Cardiac septum (tissue), 1 donor: ENCODE results near the gene NAGLU. TPM values are rescaled to one million over a fixed set of nuclear protein-coding genes. Genes with fewer than 3 reads are reported as not detected.

Experiments used
- DNase-seq: peaks from one replicate; pipeline ENCODE4 v3.0.0-alpha.2; 2020; ENCODE audit warnings: low spot score
- intact Hi-C: fragments of 100-400 bp; cut with DNase I; formaldehyde crosslinking; loops from one replicate; pipeline ENCODE4 v1.14.0; 2022
- microRNA-seq: library from miRNA; unstranded; fragments of <30 nt; microRNA quantifications from one replicate; pipeline ENCODE4 v1.2.0, GENCODE V29; 2020
- total RNA-seq: library from RNA; stranded (reverse); fragmentation: NEBNext Ultra II Directional; extraction: Animal tissue kit (Norgen Biotek cat#: 25700); gene quantifications from one replicate; pipeline ENCODE4 v1.2.1, GENCODE V29; 2021
- donor health status: DM: no; HTN: no; CAD: no.

The NAGLU gene
- total RNA-seq, 1 donor from 2014 or later, result 12.1 TPM

DNA sequence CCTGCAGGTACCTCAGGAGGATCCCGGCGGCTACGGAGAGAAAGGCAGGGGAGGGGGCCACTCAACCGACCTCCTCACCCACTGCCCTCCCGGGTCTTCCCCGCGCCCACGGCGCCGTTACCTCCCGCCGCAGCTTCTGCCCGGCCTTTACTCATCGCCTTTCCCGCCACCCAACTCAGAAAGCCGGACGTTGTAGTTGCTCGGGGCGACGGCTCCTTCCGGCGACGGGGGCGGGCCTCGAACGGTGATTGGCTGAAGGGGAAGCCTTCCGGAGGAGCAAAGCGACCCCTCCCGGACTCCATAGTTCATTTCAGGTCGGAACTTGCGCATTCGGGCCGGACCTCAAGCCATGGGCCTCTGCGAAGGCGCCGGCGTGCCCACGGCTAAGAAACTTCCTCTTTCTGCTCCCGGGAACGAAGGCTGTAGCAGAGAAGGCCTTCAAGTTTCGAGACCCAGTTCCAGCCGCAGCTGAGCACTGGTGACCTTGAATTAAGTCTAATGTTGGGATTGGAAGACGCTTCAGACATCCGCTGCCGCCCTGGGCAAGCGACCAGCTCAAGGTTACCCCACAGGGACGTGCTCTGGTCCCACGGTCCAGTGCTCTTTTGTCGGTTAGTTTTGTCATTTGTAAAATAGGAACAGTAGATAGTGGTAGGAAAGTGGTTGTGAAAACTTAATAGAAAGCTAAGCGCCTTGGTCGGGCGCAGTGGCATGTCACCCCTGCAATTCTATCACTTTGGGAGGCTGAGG is 41.7 kb downstream of the NAGLU start, which contains the start of gene PSMC3IP:
TSS of gene PSMC3IP (minus strand) at position 198 of the 750 bp plus-strand sequence. CDS start at position 155, 43 bp downstream.
- DNase-seq, result peak; percentile 97
- intact Hi-C loops, result loop anchor here (1.0 to 5.0 kb wide), 3 partner anchors 31 to 185 kb away; partner anchors contain the start of genes RAMP2, RETREG3 and TUBG1

GRCh38 chr17:42578282-42578869 is 42.3 kb downstream of the NAGLU start:
- intact Hi-C loops, result loop anchor here (1.0 to 5.0 kb wide), 2 partner anchors 101 to 184 kb away; partner anchors contain the start of gene RAMP2
- peak; percentile 83 for DNase-seq

DNA sequence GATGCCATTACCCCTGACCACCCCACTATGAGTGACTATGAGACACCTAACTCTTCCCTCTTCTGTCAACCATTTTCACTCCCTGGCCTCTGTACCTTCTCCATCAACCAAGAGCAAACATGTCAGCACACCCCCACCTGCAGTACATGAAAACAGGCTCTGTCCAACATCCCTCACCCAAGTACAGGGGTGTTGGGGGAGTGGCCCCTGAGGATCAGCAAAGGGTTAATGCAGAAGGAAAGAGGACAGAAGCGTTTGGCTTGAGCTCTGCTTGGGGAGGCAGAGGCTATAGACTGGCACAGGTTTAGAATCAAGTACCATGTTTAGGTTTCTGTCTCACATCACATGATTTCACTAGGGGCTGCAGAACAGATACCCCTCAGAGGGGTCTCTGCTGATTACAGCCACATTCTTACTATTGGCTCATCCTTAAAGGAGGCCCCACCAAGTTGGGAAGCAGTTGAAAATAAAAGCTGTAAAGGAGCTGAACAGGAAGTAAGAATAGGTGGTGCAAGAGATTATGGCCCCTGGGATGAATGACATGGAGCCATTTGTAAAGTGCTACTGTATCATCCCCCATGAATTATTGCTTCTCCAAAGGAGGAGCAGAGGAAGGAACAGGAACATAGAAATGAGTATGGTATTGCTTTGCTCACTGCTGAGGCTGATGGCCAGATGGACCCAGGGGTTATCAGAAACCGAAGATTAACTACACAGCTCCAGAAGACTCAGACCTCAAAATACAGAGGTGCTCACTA is 43.9 kb downstream of the NAGLU start:
- intact Hi-C loops, result loop anchor here (5.0 to 10.0 kb wide), 2 partner anchors 182 to 355 kb away; partner anchors contain the start of gene RAMP2
- no peak for DNase-seq

- intact Hi-C loops, result loop anchor here (10.0 kb wide), 1 partner anchor 353 kb away; no protein-coding TSS in a partner anchor
- DNase-seq, result no peak
Observed at GRCh38 chr17:42581744-42582270, 45.8 kb downstream of the NAGLU start.

DNA sequence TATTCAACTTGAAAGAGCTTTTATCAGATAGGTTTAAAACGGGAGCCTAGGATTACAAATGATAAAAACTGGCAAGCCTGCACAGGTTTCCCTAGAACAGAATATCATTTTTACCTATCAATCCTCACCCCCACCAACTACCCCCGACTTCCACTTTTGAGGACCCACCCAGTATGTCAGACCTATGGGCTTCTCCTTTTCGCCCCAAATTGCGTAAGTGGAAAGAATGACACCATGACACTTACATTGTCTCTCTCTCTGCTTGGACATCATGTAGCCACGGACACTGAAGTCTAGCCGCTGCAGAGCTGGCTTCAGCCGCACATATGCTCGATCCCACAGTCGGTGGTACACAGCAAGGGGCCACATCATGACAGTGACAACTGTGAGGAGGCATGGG is 48.8 kb downstream of the NAGLU start:
- intact Hi-C loops, result loop anchor here (10.0 kb wide), 1 partner anchor 350 kb away; no protein-coding TSS in a partner anchor
- DNase-seq, result no peak

- intact Hi-C loops, result loop anchor here (10.0 kb wide), 1 partner anchor 349 kb away; no protein-coding TSS in a partner anchor
- DNase-seq, result no peak
Observed at GRCh38 chr17:42585353-42585752, 49.3 kb downstream of the NAGLU start.

DNA sequence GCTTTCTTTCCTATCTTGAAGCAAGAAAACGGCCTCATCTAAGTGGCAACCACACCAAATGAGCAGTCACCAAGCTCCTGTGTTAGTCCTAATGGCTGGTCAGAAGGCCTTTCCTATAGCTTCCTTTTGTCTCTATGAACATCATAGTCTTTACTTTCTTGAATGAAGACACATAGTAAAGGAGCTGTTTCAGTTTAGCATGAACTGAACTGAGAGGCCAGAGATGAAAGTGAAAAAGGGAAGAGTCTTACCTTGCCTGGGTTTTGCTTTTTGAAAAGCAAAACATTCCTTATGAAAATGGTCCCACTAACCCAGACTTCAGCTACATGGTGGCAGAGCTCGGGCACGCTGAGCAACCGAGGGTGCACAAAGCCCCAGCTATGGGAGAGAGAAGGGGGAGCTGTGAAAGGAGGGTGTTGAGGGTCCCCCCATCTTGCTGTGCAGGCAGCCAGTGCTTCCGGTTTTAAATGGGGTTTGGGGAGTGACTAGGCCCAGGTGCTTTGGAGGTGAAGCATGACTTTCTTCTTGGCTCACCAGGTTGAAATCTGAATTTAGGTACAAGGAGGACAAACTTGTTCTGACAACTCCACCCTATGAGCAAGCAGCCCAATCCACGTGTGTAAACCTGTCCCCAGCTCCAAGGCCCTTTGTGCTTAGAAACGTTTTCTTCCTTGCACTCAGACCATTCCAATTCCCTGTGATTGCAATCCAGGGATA is 50.6 kb downstream of the NAGLU start:
- intact Hi-C loops, result loop anchor here (10.0 kb wide), 1 partner anchor 348 kb away; no protein-coding TSS in a partner anchor
- DNase-seq, result no peak

- intact Hi-C loops, result no loop called here
- DNase-seq, result no peak
Observed at GRCh38 chr17:42590886-42591285, 54.8 kb downstream of the NAGLU start.

DNA sequence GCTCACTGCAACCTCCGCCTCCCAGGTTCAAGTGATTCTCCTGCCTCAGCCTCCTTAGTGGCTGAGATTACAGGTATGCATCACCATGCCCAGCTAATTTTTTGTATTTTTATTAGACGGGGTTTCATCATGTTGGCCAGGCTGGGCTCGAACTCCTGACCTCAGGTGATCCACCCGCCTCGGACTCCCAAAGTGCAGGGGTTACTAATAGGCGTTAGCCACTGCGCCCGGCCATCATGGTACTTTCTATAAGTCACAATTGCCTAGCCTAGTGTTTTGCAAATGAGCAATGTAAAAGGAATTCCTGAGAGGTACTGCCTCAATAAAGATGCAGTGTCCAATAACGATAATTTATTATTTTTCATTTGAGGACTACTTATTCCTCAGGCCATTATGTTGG is 55.4 kb downstream of the NAGLU start:
- intact Hi-C loops, result no loop called here
- no peak for DNase-seq

Small RNA genes within 50 kb of the gene (microRNA-seq; reads per million reads assigned to microRNA genes)
- gene MIR5010 (2.2 reads per million), gene MIR548AT (not detected)

Other genes with a start within 250 kb of the NAGLU start
- 12.1 TPM for gene STAT5A, start 247.7 kb upstream of the NAGLU start, total RNA-seq
- gene STAT3, start 147.8 kb upstream of the NAGLU start, total RNA-seq, result 159 TPM
- gene CAVIN1, start 113.0 kb upstream of the NAGLU start, total RNA-seq, result 358 TPM
- gene ATP6V0A1, start 77.4 kb upstream of the NAGLU start, total RNA-seq, result 40.3 TPM
- gene HSD17B1, start 16.7 kb downstream of the NAGLU start, total RNA-seq, result 0.83 TPM
- 33.4 TPM for gene COASY, start 25.9 kb downstream of the NAGLU start, total RNA-seq
- gene MLX, start 30.9 kb downstream of the NAGLU start, total RNA-seq, result 43.1 TPM
- 1.8 TPM for gene PSMC3IP, start 41.5 kb downstream of the NAGLU start, total RNA-seq
- 21.3 TPM for gene RETREG3, start 73.1 kb downstream of the NAGLU start, total RNA-seq
- gene TUBG1, start 73.4 kb downstream of the NAGLU start, total RNA-seq, result 45.6 TPM
- gene TUBG2, start 123.0 kb downstream of the NAGLU start, total RNA-seq, result 21.9 TPM
- gene PLEKHH3, start 140.8 kb downstream of the NAGLU start, total RNA-seq, result 20.2 TPM
- gene CCR10, start 145.6 kb downstream of the NAGLU start, total RNA-seq, result 1.2 TPM
- 7.0 TPM for gene CNTNAP1, start 146.3 kb downstream of the NAGLU start, total RNA-seq
- 45.4 TPM for gene EZH1, start 208.8 kb downstream of the NAGLU start, total RNA-seq
- 45.8 TPM for gene RAMP2, start 225.0 kb downstream of the NAGLU start, total RNA-seq
- 32.3 TPM for gene VPS25, start 237.2 kb downstream of the NAGLU start, total RNA-seq
- gene WNK4, start 244.4 kb downstream of the NAGLU start, total RNA-seq, result not detected